RWPE2 (cell line): Measurements from ENCODE around the gene MCU.
"Not testable (repeated sequence)": the region's sequence is repeated elsewhere in the genome, so short reads cannot be mapped to it uniquely, and the experiment has no call there.

Source experiments
- ATAC-seq: fragments of 200-7000 bp; cut with Tn5 transposase; 3 replicates; pipeline ENCODE4 v1.9.1; 2021; ENCODE audit warnings: low read depth
- DNase-seq: peaks from one replicate; pipeline ENCODE4 v3.0.0-alpha.2; 2020; ENCODE audit warnings: low spot score
- H3K27ac ChIP-seq: fragments of 450-650 bp; 2 replicates; pipeline ENCODE4 v1.5.1; 2017; ENCODE audit warnings: mild to moderate bottlenecking; ENCODE audit not compliant: poor library complexity, severe bottlenecking
- H3K27me3 ChIP-seq: fragments of 250-450 bp; sonication (Bioruptor Pico); 2 replicates; pipeline ENCODE4 v1.5.1; 2021; ENCODE audit warnings: mild to moderate bottlenecking, moderate library complexity; ENCODE audit not compliant: insufficient read depth, poor library complexity, severe bottlenecking
- H3K36me3 ChIP-seq: fragments of 250-450 bp; sonication (Bioruptor Pico); 2 replicates; pipeline ENCODE4 v1.5.1; 2020; ENCODE audit warnings: low read depth, mild to moderate bottlenecking, moderate library complexity
- H3K4me1 ChIP-seq: fragments of 250-450 bp; sonication (Bioruptor Pico); 2 replicates; pipeline ENCODE4 v1.5.1; 2021; ENCODE audit warnings: mild to moderate bottlenecking, moderate library complexity; ENCODE audit not compliant: insufficient read depth, poor library complexity, severe bottlenecking
- H3K4me3 ChIP-seq: fragments of 250-450 bp; sonication (Bioruptor Pico); 2 replicates; pipeline ENCODE4 v1.5.1; 2021; ENCODE audit warnings: mild to moderate bottlenecking, moderate library complexity; ENCODE audit not compliant: severe bottlenecking
- H3K9me3 ChIP-seq: fragments of 250-450 bp; sonication (Bioruptor Pico); 2 replicates; pipeline ENCODE4 v1.5.1; 2021; ENCODE audit warnings: mild to moderate bottlenecking, moderate library complexity; ENCODE audit not compliant: severe bottlenecking
- TF ChIP-seq, protein P1 (sequence below): fragments of 450-650 bp; IDR thresholded peaks from one replicate; pipeline ENCODE4 v1.5.1; 2017; ENCODE audit warnings: mild to moderate bottlenecking, moderate library complexity; ENCODE audit not compliant: poor library complexity, severe bottlenecking

Gene MCU

DNA sequence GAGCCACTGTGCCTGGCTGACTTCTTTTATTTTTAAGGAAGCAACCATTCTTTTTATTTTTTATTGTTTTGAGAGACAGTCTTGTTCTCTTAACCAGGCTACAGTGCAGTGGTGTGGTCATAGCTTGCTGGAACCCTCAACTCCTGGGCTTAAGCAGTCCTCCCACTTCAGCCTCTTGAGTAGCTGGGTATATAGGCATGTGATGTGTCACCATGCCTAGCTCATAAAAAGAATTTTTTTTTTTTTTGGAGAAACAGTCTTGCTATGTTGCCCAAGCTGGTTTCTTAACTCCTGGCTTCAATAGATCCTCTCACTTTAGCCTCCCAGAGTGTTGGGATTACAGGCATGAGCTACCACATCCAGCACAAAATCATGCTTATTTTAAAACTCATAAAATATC lies 5.8 kb downstream of the MCU start:
- no peak for ATAC-seq
- no peak for DNase-seq

DNA sequence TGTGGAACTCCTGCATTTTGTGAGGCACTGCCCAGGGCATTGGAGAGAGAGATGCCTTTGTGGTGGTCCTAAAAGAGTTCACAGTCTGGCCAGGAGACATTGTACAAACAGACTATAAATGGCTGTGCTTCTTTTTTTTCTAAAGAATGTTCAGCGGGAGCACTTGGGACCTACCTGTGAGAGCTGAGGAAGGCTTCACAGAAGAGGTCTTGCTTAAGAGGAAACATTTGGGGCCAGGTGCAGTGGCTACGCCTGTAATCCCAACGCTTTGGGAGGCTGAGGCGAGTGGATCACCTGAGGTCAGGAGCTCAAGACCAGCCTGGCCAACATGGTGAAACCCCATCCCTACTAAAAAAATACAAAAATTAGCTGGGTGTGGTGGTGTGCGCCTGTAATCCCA lies 10.5 kb downstream of the MCU start:
- H3K9me3 ChIP-seq, ATAC-seq, H3K4me3 ChIP-seq, H3K36me3 ChIP-seq, H3K27ac ChIP-seq, H3K27me3 ChIP-seq, DNase-seq, H3K4me1 ChIP-seq: not testable (repeated sequence)

More for the DNA sequence above, 5.8 kb downstream of the MCU start:
- TF ChIP-seq, protein P1, sequence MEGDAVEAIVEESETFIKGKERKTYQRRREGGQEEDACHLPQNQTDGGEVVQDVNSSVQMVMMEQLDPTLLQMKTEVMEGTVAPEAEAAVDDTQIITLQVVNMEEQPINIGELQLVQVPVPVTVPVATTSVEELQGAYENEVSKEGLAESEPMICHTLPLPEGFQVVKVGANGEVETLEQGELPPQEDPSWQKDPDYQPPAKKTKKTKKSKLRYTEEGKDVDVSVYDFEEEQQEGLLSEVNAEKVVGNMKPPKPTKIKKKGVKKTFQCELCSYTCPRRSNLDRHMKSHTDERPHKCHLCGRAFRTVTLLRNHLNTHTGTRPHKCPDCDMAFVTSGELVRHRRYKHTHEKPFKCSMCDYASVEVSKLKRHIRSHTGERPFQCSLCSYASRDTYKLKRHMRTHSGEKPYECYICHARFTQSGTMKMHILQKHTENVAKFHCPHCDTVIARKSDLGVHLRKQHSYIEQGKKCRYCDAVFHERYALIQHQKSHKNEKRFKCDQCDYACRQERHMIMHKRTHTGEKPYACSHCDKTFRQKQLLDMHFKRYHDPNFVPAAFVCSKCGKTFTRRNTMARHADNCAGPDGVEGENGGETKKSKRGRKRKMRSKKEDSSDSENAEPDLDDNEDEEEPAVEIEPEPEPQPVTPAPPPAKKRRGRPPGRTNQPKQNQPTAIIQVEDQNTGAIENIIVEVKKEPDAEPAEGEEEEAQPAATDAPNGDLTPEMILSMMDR, result no peak
- 0 out of 2 replicates have a peak, but pooled peaks cover 3% of the 10 kb centered on the region for H3K36me3 ChIP-seq
- no peak overlapping the region for H3K4me3 ChIP-seq
- no peaks in the 10 kb centered on the region for H3K27me3 ChIP-seq
- peaks cover 16% of the 10 kb centered on the region for H3K4me1 ChIP-seq
- no peak overlapping the region for H3K27ac ChIP-seq
- H3K9me3 ChIP-seq, result no peaks in the 10 kb centered on the region

DNA sequence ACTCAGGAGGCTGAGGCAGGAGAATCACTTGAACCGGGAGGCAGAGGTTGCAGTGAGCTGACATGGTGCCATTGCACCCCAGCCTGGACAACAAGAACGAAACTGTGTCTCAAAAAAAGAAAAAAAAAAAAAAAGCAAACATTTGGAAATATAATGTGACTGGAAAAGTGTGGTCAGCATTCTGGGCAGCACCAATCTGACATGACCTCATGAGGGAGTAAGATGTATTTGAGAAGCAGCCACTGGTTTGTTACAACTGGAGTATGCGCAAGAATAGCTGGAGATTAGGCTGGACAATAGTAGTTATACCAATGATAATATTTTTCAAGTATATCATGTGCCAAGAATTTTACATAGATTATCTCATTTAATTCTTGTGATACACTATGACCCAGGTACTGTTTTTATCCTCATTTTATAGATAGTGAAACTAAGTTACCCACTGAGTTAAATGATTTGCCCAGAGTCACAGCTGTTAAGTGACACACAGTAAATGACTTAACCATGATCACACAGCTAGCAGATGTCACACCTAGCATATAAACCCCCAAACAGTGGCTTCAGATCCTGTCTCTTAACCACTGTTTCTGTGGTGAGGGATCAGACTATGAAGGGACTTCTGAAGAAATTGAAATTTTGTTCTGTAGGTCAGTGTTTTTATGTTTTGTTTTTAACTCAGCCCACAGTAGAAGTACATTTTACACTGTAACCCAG lies 11.1 kb downstream of the MCU start:
- DNase-seq (no peak), ATAC-seq (no peak)
- Histone ChIP-seq H3K4me3 (no peak overlapping the region), H3K4me1 (no peaks in the 10 kb centered on the region), H3K36me3 (no peaks in the 10 kb centered on the region), H3K9me3 (peaks cover 3% of the 10 kb centered on the region), H3K27me3 (no peaks in the 10 kb centered on the region), H3K27ac (no peak overlapping the region)
- TF ChIP-seq, protein P1, result no peak

DNA sequence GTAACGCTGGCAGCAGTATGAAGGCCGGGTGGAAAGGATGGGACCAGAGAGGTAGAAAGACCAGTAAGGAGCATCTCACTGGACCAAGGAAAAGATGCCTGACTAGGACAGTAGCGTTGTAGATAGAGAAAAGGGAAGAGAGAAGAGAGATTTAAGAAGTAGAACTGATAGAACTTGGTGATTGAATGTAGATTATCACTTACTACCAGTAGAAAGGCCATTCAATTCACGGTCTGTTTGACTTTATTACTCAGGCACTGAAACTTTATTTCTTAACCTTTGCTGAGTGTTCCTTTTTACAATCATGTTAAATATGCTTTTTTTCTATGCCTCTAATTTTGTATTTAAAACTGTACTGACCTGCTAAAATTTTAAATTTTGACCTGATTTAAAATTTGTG lies 12.2 kb downstream of the MCU start:
- TF ChIP-seq, protein P1, result no peak
- Histone ChIP-seq H3K27ac (no peak overlapping the region), H3K27me3 (no peaks in the 10 kb centered on the region), H3K4me3 (no peak overlapping the region), H3K36me3 (no peaks in the 10 kb centered on the region), H3K9me3 (peaks cover 3% of the 10 kb centered on the region), H3K4me1 (no peaks in the 10 kb centered on the region)
- ATAC-seq, result no peak
- DNase-seq, result no peak

DNA sequence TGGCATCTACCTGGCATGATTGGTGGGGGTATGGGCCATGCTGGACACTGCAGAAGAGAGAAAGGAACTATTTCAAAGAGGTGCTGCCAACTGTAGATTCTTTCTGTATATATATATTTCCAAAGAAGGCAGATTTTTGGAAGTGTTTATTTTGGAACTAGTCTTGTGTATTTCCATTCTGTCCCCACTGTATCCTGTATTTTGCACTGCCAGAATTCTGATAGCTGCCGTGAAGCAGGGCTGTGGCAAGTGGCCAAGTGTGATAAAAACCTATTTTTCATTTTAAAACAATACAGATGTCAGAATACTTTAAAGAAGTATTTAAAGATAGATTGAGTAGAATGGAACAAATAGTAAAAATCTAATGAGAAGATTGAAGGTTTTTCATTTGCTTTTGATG lies 17.1 kb downstream of the MCU start:
- Histone ChIP-seq H3K4me3 (no peak overlapping the region), H3K36me3 (no peaks in the 10 kb centered on the region), H3K9me3 (no peaks in the 10 kb centered on the region), H3K27me3 (no peaks in the 10 kb centered on the region), H3K27ac (no peak overlapping the region), H3K4me1 (peaks cover 12% of the 10 kb centered on the region)
- DNase-seq, result no peak
- ATAC-seq, result no peak
- TF ChIP-seq, protein P1, result no peak
